Ishikawa (cell line): ENCODE data around the gene AMIGO2.

Experiments used
- CREB1 ChIP-seq: IDR thresholded peaks from 2 replicates; pipeline ENCODE4 v1.6.1; 2012; ENCODE audit warnings: low read depth
- EGR1 ChIP-seq: IDR thresholded peaks from 2 replicates; pipeline ENCODE4 v1.6.1; 2012
- EP300 ChIP-seq: IDR thresholded peaks from 2 replicates; pipeline ENCODE4 v1.6.1; 2012; ENCODE audit warnings: borderline replicate concordance
- FOXM1 ChIP-seq: IDR thresholded peaks from 2 replicates; pipeline ENCODE4 v1.6.1; 2012; ENCODE audit warnings: low read depth, borderline replicate concordance
- MAX ChIP-seq: IDR thresholded peaks from 2 replicates; pipeline ENCODE4 v1.6.1; 2012
- NFIC ChIP-seq: IDR thresholded peaks from 2 replicates; pipeline ENCODE4 v1.6.1; 2012
- RAD21 ChIP-seq: IDR thresholded peaks from 2 replicates; pipeline ENCODE4 v1.6.1; 2012; ENCODE audit warnings: low read depth
- REST ChIP-seq: IDR thresholded peaks from 2 replicates; pipeline ENCODE4 v1.6.1; 2012; ENCODE audit warnings: low read depth, mild to moderate bottlenecking
- TAF1 ChIP-seq: IDR thresholded peaks from 2 replicates; pipeline ENCODE4 v1.6.1; 2012; ENCODE audit warnings: low read depth, mild to moderate bottlenecking
- TEAD4 ChIP-seq: IDR thresholded peaks from 2 replicates; pipeline ENCODE4 v1.6.1; 2012
- USF1 ChIP-seq: IDR thresholded peaks from 2 replicates; pipeline ENCODE4 v1.6.1; 2012
- YY1 ChIP-seq: IDR thresholded peaks from 2 replicates; pipeline ENCODE4 v1.6.1; 2012; ENCODE audit warnings: low read depth

- TF ChIP-seq USF1 (no peak), TAF1 (no peak), EGR1 (no peak), RAD21 (no peak), EP300 (no peak), FOXM1 (no peak), MAX (no peak), REST (no peak), NFIC (no peak), YY1 (no peak), CREB1 (no peak), TEAD4 (no peak)
Measured at GRCh38 chr12:47121146-47121545, 41.4 kb upstream of the AMIGO2 start.
